ENCODE data around the gene RNF126. TPM values are rescaled to one million over a fixed set of nuclear protein-coding genes. Genes with fewer than 3 reads are reported as not detected.

The RNF126 gene
- total RNA-seq (2014; rRNA removed; shearing (Covaris generic)) = 80.5 and 112 TPM in 2 replicates
- 91.7 and 95.7 TPM in 2 replicates for polyA plus RNA-seq (2016; fragmentation: Nextera tagmentation; extraction: Ambion mirVana)
- long read RNA-seq, transcript RNF126-201 (9 exons, 1,694 nt) = major isoform, 99 of 123 reads
- long read RNA-seq, transcript RNF126-203 (9 exons, 963 nt) = minor isoform, 11 of 123 reads
- long read RNA-seq, partial matches to known transcripts = 2 of 123 reads
- long read RNA-seq, other reads (novel, unspliced or antisense) = 10 of 123 reads

GRCh38 chr19:662962-663681 is at the start of gene RNF126:
Gene RNF126 (minus strand): TSS chr19:663214. CDS start chr19:663121, 93 bp downstream.
- Histone ChIP-seq H2AFZ (peak within 1 kb of the TSS; percentile 94; the same call in 1 of the 2 replicates), H3K79me2 (replicated peaks; ENCODE audit: insufficient read depth) (peaks cover 48% of the 10 kb centered on the region), H4K20me1 (replicated peaks; ENCODE audit: insufficient read depth) (peaks cover 28% of the 10 kb centered on the region), H3K4me1 (ENCODE audit: insufficient read depth) (peaks cover 6% of the 10 kb centered on the region), H3K9me2 (ENCODE audit: insufficient read depth) (no peaks in the 10 kb centered on the region), H3K27me3 (ENCODE audit: insufficient read depth) (no peaks in the 10 kb centered on the region), H3F3A (replicated peaks; ENCODE audit: low read depth) (peaks cover 8% of the 10 kb centered on the region; the same call in 1 of the 2 replicates), H3K36me3 (ENCODE audit: insufficient read depth) (no peaks in the 10 kb centered on the region), H3K27ac (ENCODE audit: low read depth) (no peak within 1 kb of the TSS), H3K4me3 (peak within 1 kb of the TSS; percentile 82), H3K4me2 (peak within 1 kb of the TSS; percentile 90)
- TF ChIP-seq POLR2AphosphoS5 (IDR thresholded peaks at IDR 0.05; ENCODE audit: low read depth) (peak; percentile 53), CREB1 (CRISPR knock-in tag; IDR thresholded peaks at IDR 0.05; ENCODE audit: low read depth) (no peak; the same call in 1 of the 2 replicates), CTCF (conservative IDR thresholded peaks at IDR 0.05; ENCODE audit: low read depth in 2 of 2) (no peak)
- Mint-ChIP-seq H3K27ac (no peak within 1 kb of the TSS), H3K4me1 (peaks cover 13% of the 10 kb centered on the region), H3K9me3 (peaks cover 14% of the 10 kb centered on the region), H3K27me3 (ENCODE audit: insufficient read depth, low read depth, poor library complexity) (peaks cover 16% of the 10 kb centered on the region), H3K4me3 (peak within 1 kb of the TSS; percentile 82), H3K36me3 (ENCODE audit: low read depth) (no peaks in the 10 kb centered on the region; the same call in 1 of the 3 replicates)
- peak; percentile 84 for DNase-seq (ENCODE audit: low spot score)
- peak; percentile 56 for ATAC-seq

GRCh38 chr19:711254-711653 is 48.2 kb upstream of the RNF126 start:
- Histone ChIP-seq H3K4me3 (no peak overlapping the region), H3K79me2 (replicated peaks; ENCODE audit: insufficient read depth) (no peaks in the 10 kb centered on the region), H2AFZ (no peak overlapping the region), H3K36me3 (ENCODE audit: insufficient read depth) (no peaks in the 10 kb centered on the region), H3F3A (replicated peaks; ENCODE audit: low read depth) (0 out of 2 replicates have a peak, but pooled peaks cover 16% of the 10 kb centered on the region), H3K27me3 (ENCODE audit: insufficient read depth) (peaks cover 10% of the 10 kb centered on the region), H3K9me2 (ENCODE audit: insufficient read depth) (no peaks in the 10 kb centered on the region), H4K20me1 (replicated peaks; ENCODE audit: insufficient read depth) (0 out of 2 replicates have a peak, but pooled peaks cover 6% of the 10 kb centered on the region), H3K27ac (ENCODE audit: low read depth) (no peak overlapping the region), H3K4me2 (peak overlapping the region; percentile 38; the same call in 1 of the 2 replicates), H3K4me1 (ENCODE audit: insufficient read depth) (peaks cover 10% of the 10 kb centered on the region; the same call in 1 of the 2 replicates)
- ATAC-seq (no peak), DNase-seq (ENCODE audit: low spot score) (no peak)
- no peak for TF ChIP-seq CTCF (conservative IDR thresholded peaks at IDR 0.05; ENCODE audit: low read depth in 2 of 2)
- no peak for TF ChIP-seq CREB1 (CRISPR knock-in tag; IDR thresholded peaks at IDR 0.05; ENCODE audit: low read depth)
- TF ChIP-seq JUNB (IDR thresholded peaks at IDR 0.05; ENCODE audit: unreplicated experiment) = no peak
- no peak for TF ChIP-seq EZH2 (IDR thresholded peaks at IDR 0.05; ENCODE audit: low read depth, unreplicated experiment)
- no peak for TF ChIP-seq POLR2AphosphoS5 (IDR thresholded peaks at IDR 0.05; ENCODE audit: low read depth)
- no peak for TF ChIP-seq ZNF114 (CRISPR knock-in tag; IDR thresholded peaks at IDR 0.05)
- H3K4me1 Mint-ChIP-seq = peaks cover 13% of the 10 kb centered on the region
- peaks cover 7% of the 10 kb centered on the region; the same call in 1 of the 3 replicates for H3K36me3 Mint-ChIP-seq (ENCODE audit: low read depth)
- peak overlapping the region; percentile 53; the same call in 2 of the 3 replicates for H3K4me3 Mint-ChIP-seq
- H3K9me3 Mint-ChIP-seq = peaks cover 21% of the 10 kb centered on the region
- H3K27ac Mint-ChIP-seq = no peak overlapping the region
- peaks cover 15% of the 10 kb centered on the region for H3K27me3 Mint-ChIP-seq (ENCODE audit: insufficient read depth, low read depth, poor library complexity)
